NK-92 (cell line): Measurements from ENCODE around the gene MBNL1.
"Not testable (repeated sequence)": the region's sequence is repeated elsewhere in the genome, so short reads cannot be mapped to it uniquely, and the experiment has no call there.

Experiments used
- DNase-seq: peaks from one replicate; lab custom pipeline; 2025; ENCODE audit not compliant: unreplicated experiment; lab: John Stamatoyannopoulos, UW

Gene MBNL1

GRCh38 chr3:152438181-152438580, 169.5 kb downstream of the MBNL1 start:
- DNase-seq, result no peak

- DNase-seq, result no peak
Observed at GRCh38 chr3:152438706-152439105, 170.0 kb downstream of the MBNL1 start.

GRCh38 chr3:152440243-152440642, 171.5 kb downstream of the MBNL1 start:
- not testable (repeated sequence) for DNase-seq

GRCh38 chr3:152443212-152444023, 174.7 kb downstream of the MBNL1 start:
- DNase-seq, result no peak

GRCh38 chr3:152444029-152444641, 175.4 kb downstream of the MBNL1 start:
- DNase-seq, result no peak

GRCh38 chr3:152445212-152445611, 176.5 kb downstream of the MBNL1 start:
- no peak for DNase-seq

- no peak for DNase-seq
Observed at GRCh38 chr3:152446495-152446894, 177.8 kb downstream of the MBNL1 start.

- DNase-seq, result no peak
Observed at GRCh38 chr3:152447511-152447910, 178.8 kb downstream of the MBNL1 start.

- DNase-seq, result no peak
Observed at GRCh38 chr3:152448091-152448490, 179.4 kb downstream of the MBNL1 start.

- DNase-seq, result no peak
Observed at GRCh38 chr3:152452318-152452717, 183.6 kb downstream of the MBNL1 start.

GRCh38 chr3:152454076-152454875, 185.5 kb downstream of the MBNL1 start:
- DNase-seq, result no peak

GRCh38 chr3:152455989-152456388, 187.3 kb downstream of the MBNL1 start:
- no peak for DNase-seq

- DNase-seq, result no peak
Observed at GRCh38 chr3:152457500-152458375, 189.0 kb downstream of the MBNL1 start.

GRCh38 chr3:152458376-152459117, 189.8 kb downstream of the MBNL1 start:
- no peak for DNase-seq

- no peak for DNase-seq
Observed at GRCh38 chr3:152459118-152459515, 190.4 kb downstream of the MBNL1 start.

- no peak for DNase-seq
Observed at GRCh38 chr3:152459572-152459971, 190.8 kb downstream of the MBNL1 start.

- no peak for DNase-seq
Observed at GRCh38 chr3:152460936-152461335, 192.2 kb downstream of the MBNL1 start.

GRCh38 chr3:152461460-152461859, 192.7 kb downstream of the MBNL1 start:
- DNase-seq, result no peak

- no peak for DNase-seq
Observed at GRCh38 chr3:152466784-152467183, 198.1 kb downstream of the MBNL1 start.
